Measurements from ENCODE around the gene P4HA2. TPM values are rescaled to one million over a fixed set of nuclear protein-coding genes. Genes with fewer than 3 reads are reported as not detected.

P4HA2 gene
- total and polyA plus RNA-seq, 2 experiments from 2014 or later, result 5.9 to 8.0 TPM

- Mint-ChIP-seq H3K27ac (no peak overlapping the region), H3K9me3 (no peaks in the 10 kb centered on the region), H3K4me1 (peaks cover 6% of the 10 kb centered on the region; the same call in 2 of the 3 replicates), H3K36me3 (ENCODE audit: low read depth) (no peaks in the 10 kb centered on the region), H3K4me3 (no peak overlapping the region), H3K27me3 (ENCODE audit: insufficient read depth, low read depth, poor library complexity) (peaks cover 7% of the 10 kb centered on the region)
- no peaks in the 10 kb centered on the region for H4K20me1 ChIP-seq (replicated peaks; ENCODE audit: insufficient read depth)
- H3K79me2 ChIP-seq (replicated peaks; ENCODE audit: insufficient read depth), result no peaks in the 10 kb centered on the region
- no peak overlapping the region for H3K4me2 ChIP-seq
- no peaks in the 10 kb centered on the region for H3K27me3 ChIP-seq (ENCODE audit: insufficient read depth)
- no peak for TF ChIP-seq REST (IDR thresholded peaks at IDR 0.05; ENCODE audit: unreplicated experiment)
- no peak for TF ChIP-seq ZNF331 (CRISPR knock-in tag; IDR thresholded peaks at IDR 0.05; ENCODE audit: low read depth)
- TF ChIP-seq CTCF (conservative IDR thresholded peaks at IDR 0.05; ENCODE audit: low read depth in 2 of 2), result no peak
- no peak for TF ChIP-seq CREB1 (CRISPR knock-in tag; IDR thresholded peaks at IDR 0.05; ENCODE audit: low read depth)
- TF ChIP-seq POLR2AphosphoS5 (IDR thresholded peaks at IDR 0.05; ENCODE audit: low read depth), result no peak
- no peak for TF ChIP-seq JUNB (IDR thresholded peaks at IDR 0.05; ENCODE audit: unreplicated experiment)
- no peak for TF ChIP-seq STAT1 (IDR thresholded peaks at IDR 0.05; ENCODE audit: unreplicated experiment)
- no peak for TF ChIP-seq EZH2 (IDR thresholded peaks at IDR 0.05; ENCODE audit: low read depth, unreplicated experiment)
- no peak for TF ChIP-seq EZH2phosphoT487 (IDR thresholded peaks at IDR 0.05; ENCODE audit: unreplicated experiment)
- TF ChIP-seq NANOG (IDR thresholded peaks at IDR 0.05; ENCODE audit: borderline replicate concordance), result no peak
- no peak for TF ChIP-seq ZNF462 (CRISPR knock-in tag; IDR thresholded peaks at IDR 0.05)
- TF ChIP-seq ZNF114 (CRISPR knock-in tag; IDR thresholded peaks at IDR 0.05), result no peak
- TF ChIP-seq ETS1 (IDR thresholded peaks at IDR 0.05), result no peak
- H3K4me1 ChIP-seq (ENCODE audit: insufficient read depth), result no peaks in the 10 kb centered on the region
- ATAC-seq (no peak), DNase-seq (ENCODE audit: low spot score) (no peak)
- no peak overlapping the region for H3K27ac ChIP-seq (ENCODE audit: low read depth)
- H3K9me2 ChIP-seq (ENCODE audit: insufficient read depth), result 0 out of 2 replicates have a peak, but pooled peaks cover 5% of the 10 kb centered on the region
- H3F3A ChIP-seq (replicated peaks; ENCODE audit: low read depth), result no peaks in the 10 kb centered on the region
- H3K4me3 ChIP-seq, result no peak overlapping the region
- H3K36me3 ChIP-seq (ENCODE audit: insufficient read depth), result no peaks in the 10 kb centered on the region
- no peak overlapping the region for H2AFZ ChIP-seq
These were observed 18.5 kb downstream of the P4HA2 start for GRCh38 chr5:132209131-132209530.

All from GM23338 (cell line).